H1 (cell line): ENCODE data around the gene MUS81. TPM values are rescaled to one million over a fixed set of nuclear protein-coding genes. Genes with fewer than 3 reads are reported as not detected.
"Not testable (repeated sequence)": the region's sequence is repeated elsewhere in the genome, so short reads cannot be mapped to it uniquely, and the experiment has no call there.

Experiments used
- CTCF ChIA-PET: fragments of 300-600 bp; sonication (Branson Sonifier 250); formaldehyde crosslinking; loops from one replicate; lab custom pipeline; 2021; ENCODE audit not compliant: partially characterized antibody; lab: Charles Lee
- POLR2A ChIA-PET: fragments of 300-600 bp; sonication (Branson Sonifier 250); formaldehyde crosslinking; loops from one replicate; lab custom pipeline; 2021; ENCODE audit warnings: inconsistent platforms; ENCODE audit not compliant: partially characterized antibody; lab: Charles Lee
- DNase-seq, 2 experiments: peaks; one replicate each; pipeline versions ENCODE4 v3.0.0 to v3.0.0-alpha.2; 2010 to 2022; ENCODE audit warnings: low spot score in 2 of 2, low read depth in 1 of 2, mixed read lengths in 1 of 2
- FAIRE-seq: peaks from 2 replicates; lab custom pipeline; 2011; peaks lifted over from hg19 to GRCh38; lab: Jason Lieb, UNC
- H2AFZ ChIP-seq: 2 replicates; pipeline ENCODE4 v1.8.1; 2012; ENCODE audit warnings: low read length, inconsistent platforms
- H2AK5ac ChIP-seq: 2 replicates; pipeline ENCODE4 v1.6.1; 2013; ENCODE audit warnings: low read depth, low read length
- H2BK120ac ChIP-seq: replicated peaks from 2 replicates; pipeline ENCODE3; 2013; ENCODE audit warnings: low read depth, low read length, inconsistent platforms
- H2BK12ac ChIP-seq: 2 replicates; pipeline ENCODE4 v1.6.1; 2013; ENCODE audit warnings: low read depth, low read length
- H2BK15ac ChIP-seq: 2 replicates; pipeline ENCODE4 v1.6.1; 2013; ENCODE audit warnings: low read length
- H2BK20ac ChIP-seq: 2 replicates; pipeline ENCODE4 v1.6.1; 2013; ENCODE audit warnings: low read length
- H2BK5ac ChIP-seq: 2 replicates; pipeline ENCODE4 v1.6.1; 2013; ENCODE audit warnings: low read depth, low read length
- H3K14ac ChIP-seq: 2 replicates; pipeline ENCODE4 v1.6.1; 2013; ENCODE audit warnings: inconsistent platforms; ENCODE audit not compliant: insufficient read length
- H3K18ac ChIP-seq: 2 replicates; pipeline ENCODE4 v1.6.1; 2013; ENCODE audit warnings: low read length; ENCODE audit errors: extremely low read depth
- H3K23ac ChIP-seq: 2 replicates; pipeline ENCODE4 v1.6.1; 2013; ENCODE audit warnings: inconsistent platforms; ENCODE audit not compliant: insufficient read length
- H3K23me2 ChIP-seq: 2 replicates; pipeline ENCODE4 v1.6.1; 2013; ENCODE audit warnings: low read depth, low read length
- H3K27ac ChIP-seq: 2 replicates; pipeline ENCODE4 v1.6.1; 2011; ENCODE audit warnings: low read depth, low read length, inconsistent platforms
- H3K27me3 ChIP-seq, 4 experiments: replicated peaks in 1 of 4; 1 replicate in 1 of 4; 2 replicates in 3 of 4; pipeline versions ENCODE4 v1.6.1 to v1.8.1; 2011 to 2013; ENCODE audit warnings: low read length in 3 of 4, mild to moderate bottlenecking in 3 of 4, inconsistent platforms in 2 of 4, mixed read lengths in 2 of 4, moderate library complexity in 1 of 4; ENCODE audit not compliant: control insufficient read depth in 3 of 4, insufficient read depth in 3 of 4; ENCODE audit errors: extremely low read depth in 1 of 4
- H3K36me3 ChIP-seq, 4 experiments: 2 replicates each; pipeline versions ENCODE4 v1.6.1 to v1.8.1; 2011 to 2013; ENCODE audit warnings: mild to moderate bottlenecking in 4 of 4, low read length in 3 of 4, moderate library complexity in 2 of 4, control low read depth in 1 of 4, inconsistent platforms in 1 of 4; ENCODE audit not compliant: insufficient read depth in 4 of 4, control insufficient read depth in 2 of 4
- H3K4ac ChIP-seq: replicated peaks from 2 replicates; pipeline ENCODE3; 2013; ENCODE audit warnings: low read length, low read depth, mixed read lengths, inconsistent platforms; ENCODE audit not compliant: insufficient read length
- H3K4me1 ChIP-seq, 4 experiments: replicated peaks in 1 of 4; 1 replicate in 1 of 4; 2 replicates in 3 of 4; pipeline versions ENCODE4 v1.6.1 to v1.8.1; 2011 to 2013; ENCODE audit warnings: low read length in 3 of 4, inconsistent platforms in 2 of 4, mixed read lengths in 1 of 4; ENCODE audit not compliant: insufficient read depth in 4 of 4, control insufficient read depth in 3 of 4
- H3K4me2 ChIP-seq, 2 experiments: 2 replicates each; pipeline versions ENCODE4 v1.6.1 to v1.8.1; 2011 to 2013; ENCODE audit warnings: low read depth in 2 of 2, low read length in 2 of 2, control low read depth in 1 of 2, inconsistent platforms in 1 of 2, mild to moderate bottlenecking in 1 of 2; ENCODE audit not compliant: insufficient read depth in 1 of 2
- H3K4me3 ChIP-seq, 4 experiments: fragments of 200-600, 300-600 bp in 1 of 4; sonication (generic), shearing (Covaris generic), sonication (Bioruptor Twin) in 1 of 4; 2 replicates each; pipeline versions ENCODE4 v1.5.1 to v1.8.1; 2011 to 2016; ENCODE audit warnings: low read length in 4 of 4, low read depth in 3 of 4, control low read depth in 2 of 4, inconsistent platforms in 2 of 4, mild to moderate bottlenecking in 2 of 4, mixed read lengths in 1 of 4, moderate library complexity in 1 of 4; ENCODE audit not compliant: insufficient read depth in 2 of 4; ENCODE audit errors: extremely low read depth in 1 of 4
- H3K56ac ChIP-seq: replicated peaks from 2 replicates; pipeline ENCODE3; 2013; ENCODE audit warnings: low read depth, mild to moderate bottlenecking, mixed read lengths, low read length, inconsistent platforms; ENCODE audit not compliant: insufficient read length
- H3K79me1 ChIP-seq: 2 replicates; pipeline ENCODE4 v1.6.1; 2013; ENCODE audit warnings: low read depth, low read length, control low read depth
- H3K79me2 ChIP-seq, 2 experiments: 2 replicates each; pipeline versions ENCODE4 v1.6.1 to v1.8.1; 2012 to 2013; ENCODE audit warnings: low read length in 2 of 2, mild to moderate bottlenecking in 2 of 2, inconsistent platforms in 1 of 2; ENCODE audit not compliant: insufficient read depth in 2 of 2, control insufficient read depth in 1 of 2
- H3K9ac ChIP-seq, 4 experiments: replicated peaks in 1 of 4; 1 replicate in 1 of 4; 2 replicates in 3 of 4; pipeline versions ENCODE4 v1.6.1 to v1.8.1; 2011 to 2013; ENCODE audit warnings: low read depth in 3 of 4, low read length in 3 of 4, control low read depth in 2 of 4, mild to moderate bottlenecking in 2 of 4, moderate library complexity in 2 of 4, inconsistent platforms in 1 of 4; ENCODE audit errors: extremely low read depth in 1 of 4
- H3K9me3 ChIP-seq, 2 experiments: 2 replicates each; pipeline versions ENCODE4 v1.6.1 to v1.8.1; 2012 to 2013; ENCODE audit warnings: mild to moderate bottlenecking in 2 of 2, moderate library complexity in 2 of 2, control low read depth in 1 of 2, inconsistent platforms in 1 of 2, low read depth in 1 of 2, low read length in 1 of 2, mixed read lengths in 1 of 2; ENCODE audit not compliant: insufficient read depth in 2 of 2
- H4K20me1 ChIP-seq, 2 experiments: replicated peaks in 1 of 2; 2 replicates each; pipeline versions ENCODE3 to v1.8.1; 2011 to 2013; ENCODE audit warnings: inconsistent platforms in 2 of 2, low read length in 2 of 2, mild to moderate bottlenecking in 1 of 2; ENCODE audit not compliant: insufficient read depth in 2 of 2, control insufficient read depth in 1 of 2
- H4K5ac ChIP-seq: 2 replicates; pipeline ENCODE4 v1.6.1; 2013; ENCODE audit warnings: low read length, low read depth, mixed read lengths, inconsistent platforms; ENCODE audit not compliant: insufficient read length
- H4K8ac ChIP-seq: 2 replicates; pipeline ENCODE4 v1.8.0; 2013; ENCODE audit warnings: mild to moderate bottlenecking, moderate library complexity, low read length, inconsistent platforms; ENCODE audit not compliant: insufficient read depth; ENCODE audit errors: extremely low read depth
- H4K91ac ChIP-seq: replicated peaks from 2 replicates; pipeline ENCODE3; 2013; ENCODE audit warnings: low read length, mixed read lengths, inconsistent platforms; ENCODE audit not compliant: insufficient read length
- polyA plus RNA-seq, 7 experiments: library from polyadenylated mRNA; depleted of rRNA in 3 of 7; stranded (reverse) in 5 of 7; unstranded in 2 of 7; fragments of >200 nt in 5 of 7; fragments of 200-250 nt in 2 of 7; gene quantifications; 1 replicate in 5 of 7; 2 replicates in 1 of 7; 4 replicates in 1 of 7; pipeline versions ENCODE4 v1.2.1 to v1.2.3, GENCODE V29; 2011 to 2013; ENCODE audit warnings: missing spikeins in 2 of 7, mixed read lengths in 2 of 7
- total RNA-seq: library from RNA; stranded (reverse); fragmentation: NEBNext Ultra II Directional; extraction: Animal tissue kit (Norgen Biotek cat#: 25700); gene quantifications from 2 replicates; pipeline ENCODE4 v1.2.1, GENCODE V29; 2021

MUS81 gene
- total and polyA plus RNA-seq, 2 of the 8 experiments (the other 6 are each of a cell fraction or from before 2014, with no cell fraction given), result 30.2 to 31.5 TPM

DNA sequence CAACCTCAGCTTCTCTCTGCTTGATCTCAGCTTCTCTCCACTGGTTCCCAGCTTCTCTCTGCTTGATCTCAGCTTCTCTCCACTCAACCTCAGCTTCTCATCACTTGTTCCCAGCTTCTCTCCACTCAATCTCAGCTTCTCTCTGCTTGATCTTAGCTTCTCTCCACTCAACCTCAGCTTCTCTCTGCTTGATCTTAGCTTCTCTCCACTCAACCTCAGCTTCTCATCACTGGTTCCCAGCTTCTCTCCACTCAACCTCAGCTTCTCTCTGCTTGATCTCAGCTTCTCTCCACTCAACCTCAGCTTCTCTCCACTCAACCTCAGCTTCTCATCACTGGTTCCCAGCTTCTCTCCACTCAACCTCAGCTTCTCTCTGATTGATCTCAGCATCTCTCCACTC lies 28.0 kb upstream of the MUS81 start:
- H3K56ac ChIP-seq, H4K20me1 ChIP-seq, H4K8ac ChIP-seq, H2BK20ac ChIP-seq, H3K4me3 ChIP-seq, H3K27me3 ChIP-seq, H3K4ac ChIP-seq, H2BK12ac ChIP-seq, H3K79me2 ChIP-seq, H3K18ac ChIP-seq, DNase-seq, H3K36me3 ChIP-seq, H3K23ac ChIP-seq, H4K5ac ChIP-seq, H3K9me3 ChIP-seq, H4K91ac ChIP-seq, H2AFZ ChIP-seq, H2BK15ac ChIP-seq, H3K14ac ChIP-seq, H3K9ac ChIP-seq, H3K79me1 ChIP-seq, H2BK120ac ChIP-seq, H3K4me1 ChIP-seq, H2BK5ac ChIP-seq, H3K27ac ChIP-seq, FAIRE-seq: not testable (repeated sequence)
- H3K23me2 ChIP-seq, result peaks cover 22% of the 10 kb centered on the region
- H2AK5ac ChIP-seq, result 0 out of 2 replicates have a peak overlapping the region, but pooled peaks have one; percentile 45
- peak overlapping the region in 1 of 2 experiments; percentile 100; a peak in 1 of 4 replicates for H3K4me2 ChIP-seq
- POLR2A ChIA-PET, result interaction anchor here (0.6 to 4.0 kb wide), 8 partner anchors 9 to 146 kb away, joined by 3 to 30 read pairs (median 8); partner anchors contain the start of genes CFL1, KAT5 and MUS81
- CTCF ChIA-PET, result interaction anchor here (0.6 to 3.9 kb wide), 20 partner anchors 9 to 227 kb away, joined by 3 to 52 read pairs (median 4); partner anchors contain the start of genes AP5B1, FIBP, KAT5 and MUS81
